Measurements from ENCODE around the gene SLC22A1.

GRCh38 chr6:160118620-160119229 is 2.9 kb upstream of the SLC22A1 start:
- TF ChIP-seq CTCF (IDR thresholded peaks at IDR 0.05) = no peak
- TF ChIP-seq EZH2 (IDR thresholded peaks at IDR 0.05; ENCODE audit: borderline replicate concordance, insufficient read depth, low read depth, low read length, poor library complexity, severe bottlenecking) = no peak

Measured in B cell (primary cell).